ENCODE results near the gene MACROH2A2. TPM values are rescaled to one million over a fixed set of nuclear protein-coding genes. Genes with fewer than 3 reads are reported as not detected.
"Not testable (repeated sequence)": the region's sequence is repeated elsewhere in the genome, so short reads cannot be mapped to it uniquely, and the experiment has no call there.

Gene MACROH2A2
- total RNA-seq, 1 donor: 3.9 TPM

DNA sequence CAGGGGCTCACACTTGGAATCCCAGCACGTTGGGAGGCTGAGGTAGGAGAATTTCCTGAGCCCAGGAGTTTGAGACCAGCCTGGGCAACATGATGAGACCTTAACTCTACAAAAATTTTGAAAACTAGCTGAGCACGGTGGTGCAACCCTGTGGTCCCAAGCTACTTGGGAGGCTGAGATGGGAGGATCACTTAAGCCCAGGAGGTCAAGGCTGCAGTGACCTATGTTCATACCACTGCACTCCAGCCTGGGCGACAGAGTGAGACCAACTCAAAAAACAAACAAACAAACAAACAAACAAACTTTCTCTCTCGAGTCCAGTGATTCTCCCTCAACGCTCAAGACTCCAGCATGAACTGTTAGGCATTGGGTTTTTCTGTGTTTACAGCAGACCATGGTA lies 95.9 kb downstream of the MACROH2A2 start:
- TF ChIP-seq, protein P1, sequence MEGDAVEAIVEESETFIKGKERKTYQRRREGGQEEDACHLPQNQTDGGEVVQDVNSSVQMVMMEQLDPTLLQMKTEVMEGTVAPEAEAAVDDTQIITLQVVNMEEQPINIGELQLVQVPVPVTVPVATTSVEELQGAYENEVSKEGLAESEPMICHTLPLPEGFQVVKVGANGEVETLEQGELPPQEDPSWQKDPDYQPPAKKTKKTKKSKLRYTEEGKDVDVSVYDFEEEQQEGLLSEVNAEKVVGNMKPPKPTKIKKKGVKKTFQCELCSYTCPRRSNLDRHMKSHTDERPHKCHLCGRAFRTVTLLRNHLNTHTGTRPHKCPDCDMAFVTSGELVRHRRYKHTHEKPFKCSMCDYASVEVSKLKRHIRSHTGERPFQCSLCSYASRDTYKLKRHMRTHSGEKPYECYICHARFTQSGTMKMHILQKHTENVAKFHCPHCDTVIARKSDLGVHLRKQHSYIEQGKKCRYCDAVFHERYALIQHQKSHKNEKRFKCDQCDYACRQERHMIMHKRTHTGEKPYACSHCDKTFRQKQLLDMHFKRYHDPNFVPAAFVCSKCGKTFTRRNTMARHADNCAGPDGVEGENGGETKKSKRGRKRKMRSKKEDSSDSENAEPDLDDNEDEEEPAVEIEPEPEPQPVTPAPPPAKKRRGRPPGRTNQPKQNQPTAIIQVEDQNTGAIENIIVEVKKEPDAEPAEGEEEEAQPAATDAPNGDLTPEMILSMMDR (IDR thresholded peaks at IDR 0.05; ENCODE audit: insufficient read depth, low read depth, low read length): no peak
- H3K4me3 ChIP-seq (ENCODE audit: low read depth, low read length): no peak overlapping the region
- no peak for DNase-seq (ENCODE audit: low read depth)

DNA sequence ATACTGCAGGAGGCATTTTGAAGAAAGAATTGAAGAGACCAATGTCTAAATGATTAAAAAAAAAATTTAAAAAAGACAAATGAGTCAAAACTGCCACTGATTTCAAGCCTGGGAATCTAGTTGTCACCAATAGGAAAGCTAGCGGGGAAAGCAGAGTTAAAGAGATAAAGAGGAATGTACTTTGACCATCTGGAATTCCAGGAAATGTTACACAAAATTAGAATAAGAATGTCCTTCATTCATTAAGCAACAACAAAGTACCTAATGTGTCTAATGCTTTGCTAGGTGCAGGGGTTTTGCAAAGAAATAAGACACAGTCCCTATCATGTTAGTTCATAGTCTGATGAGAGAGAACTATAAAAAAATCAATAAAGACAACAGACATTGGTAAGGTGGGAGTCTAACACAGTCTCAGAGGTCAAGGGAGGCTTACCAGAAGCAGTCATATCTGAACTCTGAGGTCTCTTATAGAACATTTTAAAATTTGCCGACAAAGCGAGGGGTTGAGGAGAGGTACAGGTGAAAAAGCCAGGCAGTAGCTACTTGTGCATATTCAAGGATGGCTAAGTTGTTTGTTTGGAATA lies 102.7 kb downstream of the MACROH2A2 start:
- no peak overlapping the region for H3K4me3 ChIP-seq (ENCODE audit: low read depth, low read length)
- TF ChIP-seq, protein P1 (IDR thresholded peaks at IDR 0.05; ENCODE audit: insufficient read depth, low read depth, low read length): no peak
- DNase-seq (ENCODE audit: low read depth): no peak

DNA sequence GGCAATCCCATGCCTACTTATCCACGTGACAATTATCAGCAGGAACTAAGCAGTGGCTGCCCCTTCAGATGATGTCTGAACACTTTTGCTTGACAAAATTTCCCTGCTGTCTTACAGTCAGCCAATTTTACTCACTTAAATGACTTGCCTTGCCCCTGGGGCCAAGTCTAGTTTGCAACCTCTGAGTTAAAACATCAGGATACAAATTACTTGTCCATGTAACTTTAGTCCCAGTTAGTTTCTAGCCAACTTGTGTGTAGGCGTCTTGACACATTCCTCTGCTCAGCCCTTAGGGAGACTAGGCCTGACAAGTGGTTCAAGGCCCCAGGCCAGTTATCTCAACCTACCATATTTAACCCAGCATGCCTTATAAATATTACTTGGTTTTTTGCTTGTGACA lies 105.5 kb downstream of the MACROH2A2 start:
- H3K4me3 ChIP-seq (ENCODE audit: low read depth, low read length): no peak overlapping the region
- no peak for DNase-seq (ENCODE audit: low read depth)
- TF ChIP-seq, protein P1 (IDR thresholded peaks at IDR 0.05; ENCODE audit: insufficient read depth, low read depth, low read length): no peak

DNA sequence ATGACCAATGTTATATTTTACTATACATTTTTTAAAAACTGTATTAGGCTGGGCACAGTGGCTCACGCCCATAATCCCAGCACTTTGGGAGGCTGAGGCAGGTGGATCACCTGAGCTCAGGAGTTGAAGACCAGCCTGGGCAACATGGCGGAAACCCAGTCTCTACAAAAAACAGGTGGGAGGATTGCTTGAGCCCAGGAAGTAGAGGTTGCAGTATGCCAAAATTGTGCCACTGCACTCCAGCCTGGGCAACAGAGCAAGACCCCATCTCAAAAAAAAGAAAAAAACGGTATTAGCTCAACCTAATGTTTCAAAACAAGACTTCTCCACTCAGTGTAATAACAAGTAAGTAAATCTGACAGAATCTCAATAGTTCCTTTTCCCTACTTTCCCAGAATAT lies 106.7 kb downstream of the MACROH2A2 start:
- not testable (repeated sequence) for H3K4me3 ChIP-seq (ENCODE audit: low read depth, low read length); DNase-seq (ENCODE audit: low read depth)

DNA sequence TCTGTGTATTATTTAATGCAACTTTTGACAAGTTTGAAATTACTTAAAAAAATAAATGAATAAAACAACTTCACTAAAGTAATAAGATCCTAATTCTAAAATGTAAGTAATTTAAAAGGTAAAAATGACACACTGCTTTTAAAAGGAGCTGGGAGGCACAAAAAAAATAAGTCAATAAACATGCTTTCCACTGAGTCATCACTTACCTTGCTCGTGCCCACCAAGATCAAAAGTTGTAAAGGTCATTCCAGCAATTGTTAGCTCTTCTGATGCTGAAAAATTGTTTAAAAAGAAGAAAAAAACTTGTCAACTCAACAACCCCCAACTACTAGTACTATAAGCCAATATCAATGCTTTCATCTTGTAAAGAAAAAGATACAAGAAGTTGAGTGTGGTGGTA lies 108.2 kb downstream of the MACROH2A2 start:
- no peak overlapping the region for H3K4me3 ChIP-seq (ENCODE audit: low read depth, low read length)
- TF ChIP-seq, protein P1 (IDR thresholded peaks at IDR 0.05; ENCODE audit: insufficient read depth, low read depth, low read length): no peak
- DNase-seq (ENCODE audit: low read depth): no peak

Other genes starting within 250 kb of the MACROH2A2 start
- 5.5 and 7.8 TPM in 2 replicates for gene AIFM2, start 80.0 kb downstream of the MACROH2A2 start, total RNA-seq
- 11.3 and 12.1 TPM in 2 replicates for gene TYSND1, start 93.9 kb downstream of the MACROH2A2 start, total RNA-seq
- gene SAR1A, start 117.7 kb downstream of the MACROH2A2 start, total RNA-seq: 196 and 339 TPM in 2 replicates
- 139 and 219 TPM in 2 replicates for gene PPA1, start 180.6 kb downstream of the MACROH2A2 start, total RNA-seq
- gene NPFFR1, start 231.2 kb downstream of the MACROH2A2 start, total RNA-seq: not detected in 2 replicates